GM10266 (cell line): Measurements from ENCODE around the gene AHSP.

Experiments used
- DNase-seq: peaks from one replicate; pipeline ENCODE4 v3.0.0; 2012; ENCODE audit errors: extremely low spot score
- TF ChIP-seq, protein P1 (sequence below): IDR thresholded peaks from 2 replicates; pipeline ENCODE4 v1.5.1; 2012; ENCODE audit warnings: mild to moderate bottlenecking, low read depth; ENCODE audit not compliant: control insufficient read depth, insufficient read depth; ENCODE audit errors: missing control alignments

AHSP gene

DNA sequence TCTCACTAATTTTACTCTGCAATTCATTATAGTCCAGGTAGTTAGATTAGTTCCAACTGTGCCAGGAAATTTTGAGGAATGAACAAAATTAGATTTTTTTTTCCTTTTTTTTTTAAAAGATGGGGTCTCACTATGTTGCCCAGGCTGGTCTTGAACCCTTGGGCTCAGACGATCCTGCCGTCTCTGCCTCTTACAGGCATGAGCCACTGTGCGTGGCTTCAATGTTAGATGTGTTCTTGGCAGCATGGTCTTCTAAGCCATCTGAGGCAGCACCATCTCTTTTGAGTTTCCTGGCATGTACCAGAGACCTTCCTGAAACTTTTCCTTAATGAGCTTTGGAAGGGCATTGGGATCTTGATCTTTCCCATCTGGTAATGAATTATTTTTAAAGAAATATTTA is 2.6 kb upstream of the AHSP start:
- DNase-seq, result no peak
- TF ChIP-seq, protein P1, sequence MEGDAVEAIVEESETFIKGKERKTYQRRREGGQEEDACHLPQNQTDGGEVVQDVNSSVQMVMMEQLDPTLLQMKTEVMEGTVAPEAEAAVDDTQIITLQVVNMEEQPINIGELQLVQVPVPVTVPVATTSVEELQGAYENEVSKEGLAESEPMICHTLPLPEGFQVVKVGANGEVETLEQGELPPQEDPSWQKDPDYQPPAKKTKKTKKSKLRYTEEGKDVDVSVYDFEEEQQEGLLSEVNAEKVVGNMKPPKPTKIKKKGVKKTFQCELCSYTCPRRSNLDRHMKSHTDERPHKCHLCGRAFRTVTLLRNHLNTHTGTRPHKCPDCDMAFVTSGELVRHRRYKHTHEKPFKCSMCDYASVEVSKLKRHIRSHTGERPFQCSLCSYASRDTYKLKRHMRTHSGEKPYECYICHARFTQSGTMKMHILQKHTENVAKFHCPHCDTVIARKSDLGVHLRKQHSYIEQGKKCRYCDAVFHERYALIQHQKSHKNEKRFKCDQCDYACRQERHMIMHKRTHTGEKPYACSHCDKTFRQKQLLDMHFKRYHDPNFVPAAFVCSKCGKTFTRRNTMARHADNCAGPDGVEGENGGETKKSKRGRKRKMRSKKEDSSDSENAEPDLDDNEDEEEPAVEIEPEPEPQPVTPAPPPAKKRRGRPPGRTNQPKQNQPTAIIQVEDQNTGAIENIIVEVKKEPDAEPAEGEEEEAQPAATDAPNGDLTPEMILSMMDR, result no peak

DNA sequence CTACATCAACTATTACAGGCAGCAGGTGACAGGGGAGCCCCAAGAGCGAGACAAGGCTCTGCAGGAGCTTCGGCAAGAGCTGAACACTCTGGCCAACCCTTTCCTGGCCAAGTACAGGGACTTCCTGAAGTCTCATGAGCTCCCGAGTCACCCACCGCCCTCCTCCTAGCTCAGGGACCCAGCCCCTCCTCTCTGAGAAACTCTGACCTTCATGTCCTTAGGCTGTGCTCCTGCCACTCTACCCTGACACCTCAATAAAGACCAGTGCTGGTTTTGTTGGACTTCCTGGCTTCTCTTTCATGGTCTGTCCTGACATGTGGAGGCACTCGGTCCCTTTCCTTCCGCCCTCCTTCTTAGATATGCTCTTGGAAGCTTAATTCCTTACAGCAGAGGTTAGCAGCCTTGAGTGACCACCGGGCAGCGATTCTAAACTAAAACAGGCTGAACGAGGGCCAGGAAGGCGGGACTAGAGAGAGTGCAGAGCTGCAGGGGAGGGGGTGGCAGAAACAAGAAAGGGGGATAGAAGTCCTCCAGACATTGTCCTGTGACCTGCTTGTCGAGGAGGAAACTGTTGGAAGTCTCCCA is 915 bp downstream of the AHSP start:
- TF ChIP-seq, protein P1, result no peak
- DNase-seq, result no peak

DNA sequence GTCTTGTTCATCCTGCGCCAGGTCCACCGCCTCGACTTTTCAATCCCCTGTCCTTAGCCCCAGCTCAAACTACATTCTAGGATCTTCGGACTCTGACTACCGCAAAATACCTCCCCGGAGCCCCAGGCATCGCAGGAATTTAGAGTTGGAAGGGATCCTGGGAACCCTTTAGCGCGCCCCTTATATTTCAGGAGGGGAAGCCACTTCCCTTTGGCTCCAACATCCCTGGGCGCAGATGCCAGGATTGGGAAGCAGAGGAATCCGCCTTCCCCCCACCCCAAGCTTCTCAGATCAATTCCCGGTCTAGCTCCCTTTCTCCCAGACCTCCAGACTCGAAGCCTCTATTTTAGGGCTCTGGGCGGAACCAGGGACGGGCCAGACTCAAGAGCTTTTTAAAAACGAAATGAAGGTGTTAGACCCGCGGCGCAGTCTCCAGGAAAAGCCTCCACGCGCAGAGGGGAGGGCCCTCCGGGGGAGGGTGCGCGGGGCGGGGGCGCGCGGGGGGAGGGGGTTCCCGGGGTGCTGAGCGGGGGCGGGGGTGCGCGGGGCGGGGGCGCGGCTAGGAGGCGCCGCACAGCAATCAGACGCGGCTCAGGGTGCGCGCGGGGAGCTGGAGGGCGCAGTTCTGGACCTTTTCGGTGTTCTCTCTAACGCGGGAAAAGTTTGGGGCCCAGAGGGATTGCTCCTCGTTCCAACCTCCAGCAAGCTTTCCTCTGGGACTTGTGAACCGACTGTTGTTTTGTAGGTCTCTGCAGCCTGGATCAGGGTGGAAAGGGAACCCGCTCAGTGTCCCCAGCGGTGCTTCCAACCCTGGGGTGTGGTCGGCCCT is 1.6 kb downstream of the AHSP start:
- DNase-seq, result no peak
- TF ChIP-seq, protein P1, result no peak

DNA sequence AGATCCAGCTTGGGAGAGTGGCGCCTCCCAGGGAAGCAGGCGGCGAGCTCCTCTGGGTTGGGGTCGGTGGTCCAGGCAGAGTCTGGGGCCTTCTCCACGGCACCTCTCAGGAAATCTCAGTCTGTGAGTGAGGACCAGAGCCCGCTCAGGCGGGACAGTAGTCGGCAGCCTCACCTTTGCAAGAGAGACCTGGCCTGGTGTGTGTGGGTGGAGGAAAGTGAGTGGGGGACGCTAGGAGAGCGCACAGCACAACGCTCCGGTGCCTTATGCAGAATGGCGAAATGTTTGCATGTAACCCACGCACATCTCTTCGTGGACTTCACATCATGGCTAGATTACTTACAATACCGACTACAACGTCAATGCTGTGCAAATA is 2.2 kb downstream of the AHSP start:
- TF ChIP-seq, protein P1, result no peak
- no peak for DNase-seq

DNA sequence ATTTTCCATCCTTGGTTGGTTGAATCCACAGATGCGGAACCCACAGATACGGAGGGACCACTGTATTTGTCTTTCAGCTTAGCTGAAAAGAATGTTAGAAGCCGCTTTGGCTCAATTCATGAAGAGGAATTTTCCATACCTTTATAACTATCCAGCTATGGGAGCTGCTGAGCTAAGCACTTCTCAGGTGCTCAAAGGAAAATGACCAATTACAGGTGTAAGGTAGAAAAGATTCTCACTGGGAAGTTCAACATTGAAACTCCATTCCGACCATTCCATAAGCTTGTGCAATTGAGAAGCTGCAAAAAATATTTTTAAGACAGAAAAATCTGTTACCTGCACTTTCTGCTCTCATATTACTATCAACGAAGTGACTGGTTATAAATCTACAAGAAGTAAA is 2.7 kb downstream of the AHSP start:
- no peak for DNase-seq
- TF ChIP-seq, protein P1, result no peak

DNA sequence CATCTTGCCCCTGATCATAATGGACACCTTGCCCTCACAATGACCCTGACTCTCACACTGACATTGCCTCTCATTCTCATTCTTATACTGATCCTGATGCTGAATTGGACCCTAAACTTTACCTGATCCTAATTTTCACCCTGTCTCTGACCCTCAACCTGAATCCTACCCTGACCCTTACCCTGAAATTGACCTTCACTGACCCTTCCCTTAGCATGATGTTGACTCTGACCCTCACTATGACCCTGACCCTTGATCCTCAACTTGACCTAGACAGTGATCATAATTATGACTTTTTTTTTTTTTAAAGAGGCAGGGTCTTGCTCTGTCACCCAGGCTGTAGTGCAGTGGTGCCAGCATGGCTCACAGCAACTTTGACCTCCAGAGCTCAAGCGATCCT is 3.4 kb downstream of the AHSP start:
- no peak for DNase-seq
- TF ChIP-seq, protein P1, result no peak

DNA sequence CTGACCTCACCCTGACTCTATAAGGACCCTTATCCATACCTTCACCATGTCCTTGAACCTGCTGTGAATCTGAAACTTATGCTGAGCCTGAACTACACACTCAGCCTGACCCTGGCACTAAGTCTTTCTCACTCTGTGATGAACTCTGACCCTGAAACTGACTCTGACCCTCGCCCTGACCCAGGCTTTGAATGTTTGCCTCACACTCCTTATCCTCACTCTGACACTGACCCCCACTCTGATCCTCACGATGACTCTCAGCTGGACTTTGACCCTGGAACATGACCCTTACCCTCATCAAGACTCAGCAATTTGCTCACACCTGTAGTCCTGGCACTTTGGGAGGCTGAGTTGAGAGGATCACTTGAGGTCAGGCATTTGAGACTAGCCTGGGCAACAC is 4.4 kb downstream of the AHSP start:
- TF ChIP-seq, protein P1, result no peak

More for the DNA sequence above, 4.4 kb downstream of the AHSP start:
- DNase-seq, result no peak
